ENCODE measurements around the gene B4GALNT4. TPM values are rescaled to one million over a fixed set of nuclear protein-coding genes. Genes with fewer than 3 reads are reported as not detected.
"Not testable (repeated sequence)": the region's sequence is repeated elsewhere in the genome, so short reads cannot be mapped to it uniquely, and the experiment has no call there.

Gene B4GALNT4
- total RNA-seq, 1 experiment from 2014 or later, result 49.8 TPM

DNA sequence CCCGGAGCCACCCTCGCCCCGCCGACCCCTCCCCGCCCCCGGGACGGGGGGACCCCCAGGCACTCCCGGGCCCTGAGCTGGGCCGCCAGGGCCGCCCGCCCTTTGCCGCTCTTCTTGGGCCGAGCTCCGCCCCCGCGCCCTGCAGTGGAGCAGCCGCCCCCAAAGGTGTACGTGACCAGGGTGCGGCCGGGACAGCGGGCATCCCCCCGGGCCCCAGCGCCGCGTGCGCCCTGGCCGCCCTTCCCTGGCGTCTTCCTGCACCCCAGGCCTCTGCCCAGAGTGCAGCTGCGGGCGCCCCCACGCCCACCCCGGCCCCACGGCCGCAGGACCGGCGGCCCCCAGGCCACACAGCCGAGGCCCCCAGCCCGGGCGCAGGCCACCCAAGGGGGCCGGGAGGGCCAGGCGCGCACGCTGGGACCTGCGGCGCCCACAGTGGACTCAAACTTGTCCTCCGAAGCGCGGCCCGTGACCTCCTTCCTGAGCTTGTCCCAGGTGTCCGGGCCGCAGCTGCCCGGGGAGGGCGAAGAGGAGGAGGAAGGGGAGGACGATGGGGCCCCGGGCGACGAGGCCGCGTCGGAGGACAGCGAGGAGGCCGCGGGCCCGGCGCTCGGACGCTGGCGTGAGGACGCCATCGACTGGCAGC lies 7.4 kb downstream of the B4GALNT4 start:
- DNase-seq, result no peak
- peaks cover 19% of the 10 kb centered on the region for H3K36me3 ChIP-seq
- no peaks in the 10 kb centered on the region for H3K9me3 ChIP-seq
- H3K4me3 ChIP-seq, result no peak overlapping the region
- H3K27me3 ChIP-seq, result no peaks in the 10 kb centered on the region

- H3K27me3 ChIP-seq, result no peaks in the 10 kb centered on the region
- no peak overlapping the region for H3K4me3 ChIP-seq
- no peak for DNase-seq
- peaks cover 15% of the 10 kb centered on the region for H3K36me3 ChIP-seq
- no peaks in the 10 kb centered on the region for H3K9me3 ChIP-seq
Measured at GRCh38 chr11:377174-377865, 8.0 kb downstream of the B4GALNT4 start.

GRCh38 chr11:377883-378500 lies 8.7 kb downstream of the B4GALNT4 start:
- H3K4me3 ChIP-seq, result no peak overlapping the region
- no peaks in the 10 kb centered on the region for H3K9me3 ChIP-seq
- peaks cover 12% of the 10 kb centered on the region for H3K36me3 ChIP-seq
- H3K27me3 ChIP-seq, result no peaks in the 10 kb centered on the region
- no peak for DNase-seq

DNA sequence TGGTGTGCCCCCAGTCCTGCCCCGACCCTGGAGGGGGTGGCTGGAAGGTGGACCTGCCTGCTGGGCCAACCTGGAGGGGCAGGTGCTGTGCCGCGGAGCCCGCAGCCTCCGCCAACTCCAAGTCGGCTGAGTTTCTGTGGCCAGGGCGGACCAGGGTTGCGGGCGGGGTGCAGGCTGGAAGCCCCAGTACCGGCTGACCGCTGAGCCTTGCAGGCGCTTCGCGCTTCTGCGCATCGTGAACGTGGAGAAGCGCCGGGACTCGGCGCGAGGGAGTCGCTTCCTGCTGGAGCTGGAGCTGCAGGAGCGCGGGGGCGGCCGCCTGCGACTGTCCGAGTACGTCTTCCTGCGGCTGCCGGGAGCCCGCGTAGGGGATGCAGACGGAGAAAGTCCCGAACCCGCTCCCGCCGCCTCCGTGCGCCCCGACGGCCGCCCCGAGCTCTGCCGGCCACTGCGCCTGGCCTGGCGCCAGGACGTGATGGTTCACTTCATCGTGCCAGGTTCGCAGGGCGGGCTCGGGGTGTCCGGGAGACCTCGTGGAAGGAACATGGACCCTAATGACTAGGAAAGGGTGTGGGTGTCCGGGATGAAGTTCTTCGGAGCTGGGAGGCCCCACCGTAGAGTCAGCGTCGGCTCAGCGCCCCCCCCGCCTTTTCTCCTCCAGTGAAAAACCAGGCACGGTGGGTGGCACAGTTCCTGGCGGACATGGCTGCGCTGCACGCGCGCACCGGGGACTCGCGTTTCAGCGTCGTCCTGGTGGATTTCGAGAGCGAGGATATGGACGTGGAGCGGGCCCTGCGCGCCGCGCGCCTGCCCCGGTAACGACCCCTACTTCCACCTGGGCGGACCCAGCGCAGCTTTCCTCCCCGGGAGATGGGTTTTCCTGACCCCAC lies 10.2 kb downstream of the B4GALNT4 start:
- no peaks in the 10 kb centered on the region for H3K27me3 ChIP-seq
- DNase-seq, result no peak
- peaks cover 4% of the 10 kb centered on the region for H3K36me3 ChIP-seq
- H3K9me3 ChIP-seq, result no peaks in the 10 kb centered on the region
- H3K4me3 ChIP-seq, result no peak overlapping the region

DNA sequence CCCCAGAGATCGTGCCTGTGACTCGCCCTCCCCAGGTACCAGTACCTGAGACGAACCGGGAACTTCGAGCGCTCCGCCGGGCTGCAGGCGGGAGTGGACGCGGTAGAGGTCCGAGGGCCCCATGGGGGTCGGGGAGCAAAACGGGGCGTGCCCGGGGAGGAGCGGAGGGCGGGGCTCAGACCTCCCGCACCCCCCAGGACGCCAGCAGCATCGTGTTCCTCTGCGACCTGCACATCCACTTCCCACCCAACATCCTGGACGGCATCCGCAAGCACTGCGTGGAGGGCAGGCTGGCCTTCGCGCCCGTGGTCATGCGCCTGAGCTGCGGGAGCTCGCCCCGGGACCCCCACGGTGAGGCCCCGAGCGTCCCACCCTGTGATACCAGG lies 10.8 kb downstream of the B4GALNT4 start:
- DNase-seq, result no peak
- Histone ChIP-seq H3K27me3 (no peaks in the 10 kb centered on the region), H3K36me3 (peaks cover 4% of the 10 kb centered on the region), H3K4me3 (no peak overlapping the region), H3K9me3 (no peaks in the 10 kb centered on the region)

DNA sequence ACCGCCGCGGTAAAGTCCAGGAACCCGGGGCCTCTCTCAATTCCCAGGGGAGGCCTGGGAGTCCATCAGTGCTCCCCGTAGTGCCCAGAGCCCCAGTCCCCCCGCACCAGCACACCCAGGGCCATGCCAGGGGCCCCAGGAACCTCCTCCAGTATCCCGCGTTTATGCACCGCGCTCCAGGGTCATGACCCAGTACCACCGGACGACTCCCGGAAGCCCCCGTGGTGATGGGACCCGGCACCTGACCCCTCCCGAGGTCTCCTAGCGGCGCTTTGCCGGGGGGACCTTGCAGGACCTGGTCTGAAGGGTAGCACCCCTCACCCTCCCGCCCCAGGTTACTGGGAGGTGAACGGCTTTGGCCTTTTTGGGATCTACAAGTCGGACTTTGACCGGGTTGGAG lies 11.2 kb downstream of the B4GALNT4 start:
- Histone ChIP-seq H3K4me3 (no peak overlapping the region), H3K36me3 (peaks cover 4% of the 10 kb centered on the region), H3K9me3 (no peaks in the 10 kb centered on the region), H3K27me3 (no peaks in the 10 kb centered on the region)
- DNase-seq, result no peak

- Histone ChIP-seq H3K27me3 (no peaks in the 10 kb centered on the region), H3K4me3 (no peak overlapping the region), H3K9me3 (no peaks in the 10 kb centered on the region; the same call in 1 of the 2 replicates), H3K36me3 (peaks cover 4% of the 10 kb centered on the region)
- no peak for DNase-seq
Measured at GRCh38 chr11:380996-381395, 11.7 kb downstream of the B4GALNT4 start.

- H3K36me3 ChIP-seq, result peaks cover 4% of the 10 kb centered on the region
- no peak for DNase-seq
- H3K4me3 ChIP-seq, result no peak overlapping the region
- H3K27me3 ChIP-seq, result no peaks in the 10 kb centered on the region
- H3K9me3 ChIP-seq, result peaks cover 6% of the 10 kb centered on the region; the same call in 1 of the 2 replicates
Measured at GRCh38 chr11:381501-382072, 12.3 kb downstream of the B4GALNT4 start.

GRCh38 chr11:382081-382629 lies 12.9 kb downstream of the B4GALNT4 start:
- no peak overlapping the region for H3K4me3 ChIP-seq
- peaks cover 4% of the 10 kb centered on the region for H3K36me3 ChIP-seq
- H3K9me3 ChIP-seq, result peaks cover 10% of the 10 kb centered on the region
- no peak for DNase-seq
- no peaks in the 10 kb centered on the region for H3K27me3 ChIP-seq

GRCh38 chr11:383431-383830 lies 14.1 kb downstream of the B4GALNT4 start:
- no peak for DNase-seq
- no peak overlapping the region for H3K4me3 ChIP-seq
- no peaks in the 10 kb centered on the region for H3K27me3 ChIP-seq
- H3K36me3 ChIP-seq, result peaks cover 4% of the 10 kb centered on the region
- H3K9me3 ChIP-seq, result peaks cover 10% of the 10 kb centered on the region

GRCh38 chr11:384511-384910 lies 15.2 kb downstream of the B4GALNT4 start:
- Histone ChIP-seq H3K36me3 (peaks cover 4% of the 10 kb centered on the region), H3K9me3 (peaks cover 10% of the 10 kb centered on the region)

GRCh38 chr11:385594-386351 lies 16.5 kb downstream of the B4GALNT4 start:
- DNase-seq, result no peak
- no peaks in the 10 kb centered on the region for H3K27me3 ChIP-seq
- no peaks in the 10 kb centered on the region for H3K36me3 ChIP-seq
- no peak overlapping the region for H3K4me3 ChIP-seq
- H3K9me3 ChIP-seq, result peaks cover 10% of the 10 kb centered on the region

More at GRCh38 chr11:384511-384910, 15.2 kb downstream of the B4GALNT4 start:
- no peaks in the 10 kb centered on the region for H3K27me3 ChIP-seq
- DNase-seq, result no peak
- no peak overlapping the region for H3K4me3 ChIP-seq

DNA sequence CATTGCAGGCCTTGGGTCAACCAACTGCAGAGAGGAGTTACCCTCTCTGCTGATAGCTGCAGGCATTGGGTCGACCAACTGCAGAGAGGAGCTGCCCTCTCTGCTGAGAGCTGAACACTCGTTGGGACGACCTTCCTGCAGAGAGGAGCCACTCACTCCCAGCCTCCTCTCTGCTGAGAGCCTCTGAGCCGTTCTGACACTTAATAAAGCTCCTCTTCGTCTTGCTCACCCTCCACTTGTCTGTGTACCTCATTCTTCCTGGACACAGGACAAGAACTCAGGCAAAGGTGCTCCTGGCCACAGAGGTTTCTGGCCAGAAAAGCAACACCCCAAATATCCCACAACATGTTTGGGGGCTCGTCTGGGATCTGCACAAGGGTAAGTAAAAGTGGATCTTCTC lies 17.2 kb downstream of the B4GALNT4 start:
- peaks cover 10% of the 10 kb centered on the region for H3K9me3 ChIP-seq
- H3K4me3 ChIP-seq, result no peak overlapping the region
- H3K36me3 ChIP-seq, result no peaks in the 10 kb centered on the region
- DNase-seq, result no peak
- H3K27me3 ChIP-seq, result no peaks in the 10 kb centered on the region

DNA sequence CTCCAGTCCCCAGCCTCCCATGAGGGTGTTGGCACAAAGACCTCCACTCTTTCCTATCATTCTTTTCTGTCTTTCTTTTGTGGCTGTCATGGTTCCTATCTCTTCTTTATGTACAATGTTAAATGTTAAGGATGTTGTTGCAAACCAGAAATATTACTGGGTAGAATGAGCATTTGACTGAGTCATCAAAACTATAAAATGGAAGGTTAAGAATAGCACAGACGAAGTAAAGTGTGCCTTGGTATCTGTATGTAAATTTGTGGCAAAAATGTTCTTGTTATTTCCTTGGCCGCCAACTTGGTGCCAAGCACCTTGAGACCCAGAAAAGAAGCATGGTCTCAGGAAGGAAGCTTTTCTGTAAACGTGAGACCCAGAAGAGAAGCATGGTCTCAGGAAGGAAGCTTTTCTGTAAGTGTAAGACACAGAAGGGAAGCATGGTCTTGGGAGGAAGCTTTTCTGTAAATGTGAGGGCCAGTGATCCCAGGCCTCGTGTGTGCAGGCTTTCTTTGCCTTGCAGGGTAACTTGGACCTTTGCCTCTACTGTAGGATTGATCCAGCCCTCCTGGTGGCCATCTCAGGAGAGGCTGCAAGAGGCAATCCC lies 18.0 kb downstream of the B4GALNT4 start:
- no peak for DNase-seq
- H3K27me3 ChIP-seq, result no peaks in the 10 kb centered on the region
- peaks cover 10% of the 10 kb centered on the region for H3K9me3 ChIP-seq
- no peak overlapping the region for H3K4me3 ChIP-seq
- no peaks in the 10 kb centered on the region for H3K36me3 ChIP-seq

DNA sequence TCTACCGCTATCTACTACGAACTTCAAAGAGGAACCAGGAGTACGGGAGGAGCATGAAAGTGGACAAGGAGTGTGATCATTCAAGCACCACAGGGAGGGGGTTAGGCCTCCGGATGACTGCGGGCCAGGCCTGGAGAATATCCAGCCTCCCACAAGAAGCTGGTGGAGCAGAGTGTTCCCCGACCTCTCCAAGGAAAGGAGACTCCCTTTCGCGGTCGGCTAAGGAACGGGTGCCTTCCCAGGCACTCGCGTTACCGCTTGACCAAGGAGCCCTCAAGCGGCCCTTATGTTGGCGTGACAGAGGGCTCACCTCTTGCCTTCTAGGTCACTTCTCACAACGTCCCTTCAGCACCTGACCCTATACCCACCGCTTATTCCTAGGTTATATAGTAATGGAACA lies 20.1 kb downstream of the B4GALNT4 start:
- H3K27me3 ChIP-seq, H3K36me3 ChIP-seq, H3K4me3 ChIP-seq, DNase-seq: not testable (repeated sequence)
- H3K9me3 ChIP-seq, result peaks cover 10% of the 10 kb centered on the region
